Measurements from ENCODE around the gene KRT3.

Gene KRT3

DNA sequence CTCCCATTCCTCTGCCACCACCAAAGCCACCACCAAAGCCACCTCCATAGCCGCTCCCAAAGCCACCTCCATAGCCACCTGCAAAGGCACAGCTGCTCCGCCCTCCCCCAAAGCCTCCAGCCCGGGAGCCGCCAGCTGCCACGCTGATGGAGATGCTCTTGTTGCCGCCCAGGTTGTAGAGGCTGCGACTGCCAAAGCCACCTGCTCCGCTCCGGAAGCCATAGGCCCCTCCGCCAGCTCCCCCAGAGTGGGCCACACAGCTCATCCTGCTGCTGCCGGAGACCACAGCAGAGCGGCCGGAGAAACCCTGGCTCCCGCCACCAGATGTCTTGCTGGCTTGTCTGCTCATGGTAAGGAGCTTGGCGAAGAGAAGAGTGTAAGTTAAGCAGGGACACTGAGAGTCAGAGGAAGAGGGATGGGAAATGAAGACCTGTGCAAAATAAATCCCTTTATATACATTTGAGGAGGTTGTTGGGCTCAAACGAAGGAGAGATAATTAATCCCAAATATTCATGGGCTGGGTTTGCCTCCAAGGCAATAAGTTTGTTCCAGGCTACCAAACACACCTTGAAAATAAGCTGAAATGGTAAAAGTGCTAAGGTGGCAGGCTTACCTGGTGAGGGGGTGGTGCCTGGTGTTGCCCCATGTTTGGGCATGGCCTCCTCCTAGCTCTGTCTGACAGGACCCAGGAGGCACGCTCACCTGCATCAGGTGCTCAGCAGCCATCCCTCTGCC, at the start of gene KRT3:
Gene KRT3 (minus strand): TSS at position 424 of the 735 bp plus-strand sequence. CDS start 75 bp downstream, at position 349.
- no peak for DNase-seq

DNA sequence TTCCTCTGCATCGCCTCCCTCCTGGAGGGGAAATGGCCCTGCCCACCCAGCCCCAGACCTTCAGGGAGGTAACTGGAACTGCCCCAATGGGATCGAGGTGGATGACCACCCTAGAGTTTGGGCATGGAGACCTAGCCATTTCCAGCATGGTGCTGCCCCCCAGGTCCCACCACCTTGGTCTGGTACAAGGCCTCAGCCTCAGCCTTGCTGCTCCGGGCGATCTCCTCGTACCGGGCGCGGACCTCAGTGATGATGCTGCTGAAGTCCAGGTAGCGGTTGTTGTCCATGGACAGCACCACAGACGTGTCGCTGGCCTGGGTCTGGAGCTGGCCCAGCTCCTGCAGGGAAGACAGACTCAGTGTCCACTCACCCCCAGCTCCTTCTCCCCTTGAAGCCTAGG, 48.5 kb upstream of the KRT3 start:
- DNase-seq, result no peak

DNA sequence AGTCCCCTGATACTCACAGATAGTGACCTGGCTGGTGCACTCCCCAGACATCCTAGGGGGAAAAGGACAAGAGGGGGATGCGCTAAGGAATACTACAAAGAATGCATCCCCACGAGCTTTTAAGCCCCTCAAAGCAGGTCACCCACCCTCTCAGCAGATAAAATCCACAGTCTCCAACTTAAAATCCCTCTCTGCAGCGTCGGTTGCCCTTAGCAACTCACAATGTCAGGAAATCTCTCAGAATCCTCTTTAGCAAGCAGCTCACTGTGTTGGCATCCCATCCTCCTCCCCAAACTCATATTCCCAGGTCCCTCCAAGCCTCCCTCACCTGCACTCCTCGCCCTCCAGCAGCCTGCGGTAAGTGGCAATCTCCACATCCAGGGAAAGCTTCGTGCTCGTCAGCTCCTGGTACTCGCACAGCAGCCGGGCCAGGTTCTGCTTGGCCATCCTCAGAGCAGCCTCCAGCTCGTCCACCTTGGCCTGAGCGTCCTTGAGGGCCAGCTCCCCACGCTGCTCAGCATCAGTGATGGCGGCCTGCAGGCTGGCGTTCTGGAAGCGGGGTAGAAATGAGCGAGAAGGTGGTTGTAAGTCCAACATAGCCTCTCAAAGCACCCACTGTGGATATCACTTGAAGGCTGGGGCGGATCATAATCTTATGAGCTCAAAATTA, 43.7 kb upstream of the KRT3 start:
- no peak for DNase-seq

DNA sequence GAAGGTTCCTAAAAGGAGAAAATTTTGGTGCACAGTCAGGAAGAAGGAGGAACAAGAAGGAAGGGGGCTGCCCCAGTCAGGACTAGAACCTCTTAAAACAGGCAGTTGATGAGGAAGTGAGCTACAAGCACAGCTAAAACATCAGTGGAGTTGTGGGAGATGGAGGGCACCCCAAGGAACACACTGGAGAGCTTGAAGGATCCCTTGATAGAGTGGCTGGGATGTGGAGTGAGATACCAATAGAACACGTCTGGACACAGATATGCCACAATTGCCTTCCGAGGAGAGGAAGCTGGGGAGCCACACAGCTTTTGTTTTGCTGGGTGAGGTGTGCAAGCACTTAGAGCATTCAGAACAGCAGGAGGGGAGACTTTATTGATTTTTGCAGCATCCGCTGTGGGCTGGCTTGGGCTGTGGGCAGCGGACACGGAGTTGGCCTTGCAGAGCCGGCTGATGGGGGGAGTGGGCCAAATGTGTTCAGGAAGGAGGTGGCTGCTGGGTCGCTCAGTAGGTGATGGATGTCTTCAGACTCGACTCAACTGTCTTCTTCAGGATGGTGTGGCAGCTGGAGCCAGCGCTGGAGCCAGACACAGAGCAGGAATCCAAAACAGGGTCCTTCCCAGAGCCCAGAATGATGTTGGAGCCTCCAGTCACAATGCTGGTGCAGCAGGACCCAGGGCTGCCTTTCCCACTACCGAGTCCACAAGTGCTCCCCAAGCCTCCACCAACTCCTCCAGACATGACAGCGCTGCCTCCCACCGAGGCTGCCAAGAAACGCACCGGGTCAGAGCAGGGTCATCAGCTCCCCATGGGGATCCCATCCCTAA, 42.9 kb upstream of the KRT3 start:
- DNase-seq, result no peak

DNA sequence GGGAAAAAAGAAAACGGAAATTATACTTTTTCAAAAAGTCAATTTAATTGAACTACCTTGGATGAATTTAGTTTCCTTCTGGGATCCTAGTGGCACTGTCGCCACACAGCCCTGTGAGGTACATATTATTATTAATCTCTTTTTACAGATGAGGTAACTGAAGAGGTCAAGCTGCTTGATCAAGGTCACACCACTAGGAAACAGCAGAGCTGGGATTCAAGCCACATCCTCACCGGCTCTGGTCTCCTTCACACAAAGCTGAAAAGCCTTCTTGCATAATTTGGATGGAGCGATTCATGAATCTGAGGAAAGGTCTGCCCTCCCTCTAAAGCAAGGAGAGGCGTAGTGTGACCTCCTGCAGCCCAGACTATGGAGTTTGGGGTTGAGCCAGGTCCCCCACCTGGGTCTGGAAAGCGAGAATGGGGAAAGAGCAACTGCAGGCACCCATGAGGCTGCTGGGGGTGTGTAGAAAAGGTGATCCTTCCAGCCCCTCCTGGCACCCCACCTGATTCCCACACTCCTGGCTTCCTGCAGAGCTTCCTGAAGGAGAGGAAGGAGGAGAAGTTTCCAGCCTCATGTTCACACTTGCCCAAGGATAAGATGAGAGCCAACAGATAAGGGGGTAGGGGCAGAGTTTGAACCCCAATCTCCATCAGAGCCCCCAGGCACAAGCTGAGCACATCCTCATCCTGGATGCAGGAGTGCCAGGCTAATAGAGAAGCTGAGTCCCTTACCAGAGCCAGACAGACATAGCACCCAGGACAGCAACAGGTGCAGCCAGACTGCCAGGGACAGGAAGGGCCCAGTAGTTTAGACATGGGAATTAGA, 42.1 kb upstream of the KRT3 start:
- no peak for DNase-seq

DNA sequence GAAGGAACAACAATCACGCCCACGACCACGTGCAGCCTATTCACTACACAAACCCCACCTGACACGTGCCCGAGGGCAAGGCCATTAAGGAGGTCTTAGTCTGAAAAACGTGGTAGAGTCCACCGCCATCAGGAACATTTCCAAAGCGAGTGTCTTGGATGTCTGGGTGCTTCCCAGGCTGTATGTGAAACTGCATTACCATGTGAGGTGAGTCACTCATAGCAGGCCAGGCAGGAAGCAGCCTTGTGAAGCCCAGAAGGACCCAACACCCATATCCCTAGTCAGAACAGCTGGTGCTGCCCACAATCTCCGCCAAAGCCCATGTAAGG, 41.5 kb upstream of the KRT3 start:
- no peak for DNase-seq

DNA sequence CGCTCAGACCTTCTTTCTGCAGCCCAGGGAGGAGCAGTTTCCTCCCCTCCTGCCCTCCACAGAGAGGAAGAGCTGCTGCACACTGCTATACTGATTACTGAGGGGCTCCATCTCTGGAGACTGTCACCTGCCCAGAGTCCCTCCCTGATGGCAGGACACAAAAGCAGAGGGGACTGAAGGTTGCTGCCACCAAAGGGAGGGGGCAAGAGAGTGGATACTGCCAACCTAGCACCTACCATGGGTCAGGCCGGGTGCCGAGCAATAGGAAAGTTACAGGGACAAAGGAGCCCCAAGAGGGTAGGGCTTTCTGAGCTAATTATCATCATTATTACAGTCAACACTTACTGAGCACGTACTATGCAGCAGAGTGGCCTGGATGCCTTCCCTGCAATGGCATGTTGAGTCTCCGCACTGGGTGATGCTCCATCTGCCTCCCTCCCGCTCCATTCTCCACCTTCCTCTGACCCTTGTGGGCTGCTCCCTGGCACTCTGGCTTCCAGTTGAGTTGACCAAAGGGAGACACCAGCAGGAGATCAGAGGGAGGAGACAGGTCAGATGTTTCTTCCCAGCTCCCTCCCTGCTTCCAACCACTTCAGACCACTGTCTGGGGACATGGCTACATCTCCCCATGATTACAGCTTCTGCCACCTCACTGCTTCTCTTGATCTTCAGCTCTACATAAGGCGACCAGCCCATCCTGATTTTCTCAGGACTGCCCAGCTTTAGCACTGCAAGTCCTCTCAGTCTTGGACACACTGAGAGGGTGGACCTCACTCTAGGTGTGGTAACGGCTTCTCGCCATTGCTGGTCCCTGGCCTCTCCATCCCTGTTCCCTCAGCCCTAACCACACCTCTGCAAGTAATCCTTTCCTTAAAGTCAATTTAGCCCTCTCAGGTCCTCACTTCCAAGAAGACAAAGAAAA, 40.8 kb upstream of the KRT3 start:
- DNase-seq, result no peak

DNA sequence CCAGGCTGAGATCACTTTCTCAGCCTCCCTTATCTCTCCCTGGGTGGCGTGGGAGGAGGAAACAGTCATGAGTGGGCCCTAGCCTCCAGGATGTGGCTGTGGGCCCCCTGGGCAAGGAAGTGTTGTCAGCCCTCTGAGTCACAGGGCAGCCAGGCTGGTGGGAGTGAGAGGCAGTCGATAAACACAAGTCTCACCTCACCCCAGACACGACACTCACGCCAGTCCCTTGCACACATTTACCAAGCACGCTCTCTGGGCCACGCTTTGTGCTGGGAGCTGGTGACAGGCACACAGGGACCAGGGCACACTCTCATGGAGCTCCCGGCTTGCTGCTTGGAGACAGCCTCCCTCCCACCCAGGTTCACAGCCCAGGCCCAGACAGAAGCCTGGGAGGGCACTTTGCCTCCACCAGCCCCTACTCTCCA, 40.1 kb upstream of the KRT3 start:
- DNase-seq, result peak; percentile 14

DNA sequence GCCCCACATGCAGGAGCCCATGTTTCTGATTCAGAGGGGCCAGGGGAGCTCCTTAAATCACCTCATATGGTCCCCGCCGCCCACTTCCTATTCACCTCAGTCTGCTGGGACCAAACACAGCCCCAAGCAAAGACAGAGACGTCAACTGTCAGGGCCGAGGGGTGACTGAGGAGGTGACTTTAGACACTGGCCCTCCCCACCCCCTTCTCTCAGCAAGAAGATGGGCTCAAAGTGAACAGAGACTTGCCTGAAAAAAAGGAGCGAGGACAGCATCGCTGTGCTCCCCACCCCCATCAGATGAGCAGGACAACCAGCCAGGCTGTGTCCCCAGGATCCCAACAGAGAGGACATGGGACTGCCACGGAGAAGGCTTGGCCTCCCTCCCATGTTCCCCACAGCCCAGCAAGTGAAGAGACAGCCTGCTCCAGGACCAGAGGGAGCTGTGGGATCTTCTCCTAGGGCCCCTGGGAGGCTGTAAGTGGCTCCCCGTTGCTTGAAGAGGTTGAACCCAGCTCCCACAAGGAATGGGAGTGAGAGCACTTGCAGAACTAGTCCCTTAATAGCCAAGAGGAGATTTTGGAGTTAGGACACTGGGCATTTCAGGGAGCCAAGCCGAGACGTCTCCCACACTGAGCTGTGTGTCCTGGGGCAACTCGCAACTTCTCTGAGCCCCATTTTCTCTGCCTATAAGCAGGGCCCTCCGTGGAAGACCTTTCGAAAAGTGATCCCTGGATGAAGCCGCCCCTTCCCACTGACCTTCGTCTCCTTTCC, 39.5 kb upstream of the KRT3 start:
- DNase-seq, result no peak

DNA sequence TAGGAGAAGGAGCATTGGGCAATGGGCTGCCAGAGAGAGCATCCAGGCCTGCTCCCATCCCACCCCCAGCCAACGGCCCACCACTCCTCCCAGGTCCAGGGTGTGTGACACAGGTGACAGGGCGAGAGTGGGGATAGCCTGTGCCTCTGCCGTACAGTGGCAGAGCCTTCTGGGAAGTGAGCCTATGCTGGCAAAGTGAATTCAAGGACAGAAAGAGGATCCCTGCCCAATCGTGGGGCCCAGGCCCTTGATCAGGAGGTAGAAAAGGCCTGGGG, 38.7 kb upstream of the KRT3 start:
- no peak for DNase-seq

DNA sequence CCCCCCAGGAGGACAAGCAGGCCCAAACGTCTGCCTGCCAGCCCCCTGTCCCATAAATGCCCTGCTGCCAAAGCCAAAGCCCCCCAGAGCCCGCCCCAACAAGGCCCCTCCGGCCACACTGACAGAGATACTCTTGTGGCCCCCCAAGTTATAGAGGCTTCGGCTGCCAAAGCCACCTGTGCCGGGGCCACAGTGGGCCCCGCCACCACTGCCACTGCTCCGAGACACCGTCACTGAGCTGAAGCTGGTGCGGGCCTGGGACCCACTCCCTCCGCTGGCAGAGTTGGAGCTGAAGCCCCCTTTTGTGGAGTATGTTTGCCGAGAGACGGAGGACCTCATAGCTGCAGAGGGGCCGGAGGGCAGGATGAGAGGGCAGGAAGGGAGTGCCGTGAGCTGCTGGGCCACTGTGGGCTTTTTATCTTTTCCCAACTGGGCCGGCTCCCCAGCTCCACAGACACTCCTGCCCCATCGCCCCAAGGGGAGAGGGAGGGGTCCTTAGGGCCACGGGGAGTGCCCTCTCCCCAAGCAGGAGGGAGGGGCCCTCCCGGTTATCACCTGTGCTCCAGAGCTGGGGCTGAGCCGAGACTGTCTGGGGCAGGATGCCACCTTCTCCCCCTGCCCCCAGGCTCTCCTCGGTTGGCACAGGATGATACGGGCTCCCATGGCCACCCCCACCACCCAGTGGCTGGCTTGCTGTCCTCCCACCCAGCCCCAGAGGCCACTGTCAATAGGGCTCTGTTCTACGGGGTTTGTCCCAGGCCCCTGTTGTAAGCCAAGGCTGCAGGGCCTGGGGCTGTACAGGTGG, 38.2 kb upstream of the KRT3 start, which contains the start of gene KRT79:
Gene KRT79 (minus strand): TSS at position 390 of the 805 bp plus-strand sequence. CDS start 51 bp downstream, at position 339.
- no peak for DNase-seq

DNA sequence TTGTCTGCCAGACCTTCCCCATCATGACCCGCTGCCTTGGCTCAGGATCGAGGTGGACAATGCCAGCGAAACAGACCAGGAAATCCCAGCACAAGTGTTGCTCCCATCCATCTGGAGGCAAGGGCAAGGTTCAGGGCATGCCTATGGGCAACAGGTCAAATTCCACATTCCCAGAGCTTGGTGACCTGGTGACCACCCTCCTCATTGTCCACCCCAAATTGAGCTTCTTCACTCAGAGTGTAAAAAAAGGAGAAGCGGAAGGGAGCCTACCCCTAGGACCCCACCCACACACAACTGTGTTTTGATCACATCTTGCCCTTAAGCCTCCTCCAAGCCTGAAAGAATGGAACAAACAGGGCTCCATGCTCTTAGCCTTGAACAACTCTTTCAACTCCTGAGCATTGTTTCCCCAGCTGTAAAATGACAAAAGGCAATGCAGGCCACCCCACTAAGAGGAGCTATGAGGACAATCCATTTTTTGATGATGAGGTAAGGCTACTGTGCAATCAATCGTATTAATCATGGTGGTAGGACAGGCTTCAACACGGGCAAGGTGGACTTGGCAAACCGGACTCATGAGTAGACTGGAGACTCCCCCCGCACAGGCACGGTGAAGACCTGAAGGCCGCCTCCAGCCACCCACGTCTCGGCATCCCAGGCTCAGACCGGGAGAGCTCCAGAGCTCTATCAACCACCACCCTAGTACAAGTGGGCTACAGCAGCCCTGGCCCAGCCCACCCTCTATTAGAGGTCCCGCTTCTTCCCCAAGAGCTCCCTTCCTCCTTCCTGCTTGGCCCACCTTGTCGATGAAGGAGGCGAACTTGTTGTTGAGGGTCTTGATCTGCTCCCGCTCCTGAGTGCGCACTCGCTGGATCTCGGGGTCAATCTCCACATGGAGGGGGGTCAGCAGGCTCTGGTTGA, 37.3 kb upstream of the KRT3 start:
- no peak for DNase-seq

DNA sequence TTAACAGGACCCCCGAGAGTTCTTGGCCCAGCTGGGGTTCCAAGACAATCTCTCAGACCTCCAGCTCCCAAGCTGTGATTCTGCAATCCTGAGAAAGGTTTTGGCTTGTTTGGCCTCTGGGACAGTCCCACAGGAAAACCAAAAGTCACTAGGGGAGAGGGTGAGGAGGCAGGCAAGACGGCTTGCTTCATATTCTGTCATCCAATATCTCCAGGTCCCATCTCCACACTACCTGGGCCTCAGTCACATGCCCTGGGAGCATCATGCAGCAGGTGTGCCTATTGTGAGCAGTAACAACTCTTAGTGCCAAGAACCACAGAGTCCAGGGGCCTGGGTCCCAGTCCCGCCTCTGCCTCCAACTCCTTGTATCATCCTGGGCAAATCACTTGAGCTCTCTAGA, 36.5 kb upstream of the KRT3 start:
- DNase-seq, result no peak

DNA sequence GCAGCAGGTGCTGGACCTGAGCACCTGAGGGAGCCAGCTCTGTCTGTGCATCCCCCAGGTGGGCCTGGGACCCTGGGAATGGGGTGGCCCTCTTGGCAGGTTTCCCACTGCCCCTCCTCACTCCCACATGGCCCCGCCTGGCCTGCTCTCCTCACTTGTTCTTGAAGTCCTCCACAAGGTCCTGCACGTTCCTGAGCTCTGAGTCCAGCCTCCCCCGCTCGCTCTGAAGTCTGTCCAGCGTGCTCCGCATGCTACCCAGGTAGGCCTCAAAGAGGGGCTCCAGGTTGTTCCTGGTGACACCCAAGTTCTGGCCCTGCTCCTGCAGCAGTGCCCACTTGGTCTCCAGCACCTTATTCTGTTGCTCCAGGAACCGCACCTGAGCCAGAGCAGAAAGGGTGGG, 35.3 kb upstream of the KRT3 start:
- DNase-seq, result no peak

DNA sequence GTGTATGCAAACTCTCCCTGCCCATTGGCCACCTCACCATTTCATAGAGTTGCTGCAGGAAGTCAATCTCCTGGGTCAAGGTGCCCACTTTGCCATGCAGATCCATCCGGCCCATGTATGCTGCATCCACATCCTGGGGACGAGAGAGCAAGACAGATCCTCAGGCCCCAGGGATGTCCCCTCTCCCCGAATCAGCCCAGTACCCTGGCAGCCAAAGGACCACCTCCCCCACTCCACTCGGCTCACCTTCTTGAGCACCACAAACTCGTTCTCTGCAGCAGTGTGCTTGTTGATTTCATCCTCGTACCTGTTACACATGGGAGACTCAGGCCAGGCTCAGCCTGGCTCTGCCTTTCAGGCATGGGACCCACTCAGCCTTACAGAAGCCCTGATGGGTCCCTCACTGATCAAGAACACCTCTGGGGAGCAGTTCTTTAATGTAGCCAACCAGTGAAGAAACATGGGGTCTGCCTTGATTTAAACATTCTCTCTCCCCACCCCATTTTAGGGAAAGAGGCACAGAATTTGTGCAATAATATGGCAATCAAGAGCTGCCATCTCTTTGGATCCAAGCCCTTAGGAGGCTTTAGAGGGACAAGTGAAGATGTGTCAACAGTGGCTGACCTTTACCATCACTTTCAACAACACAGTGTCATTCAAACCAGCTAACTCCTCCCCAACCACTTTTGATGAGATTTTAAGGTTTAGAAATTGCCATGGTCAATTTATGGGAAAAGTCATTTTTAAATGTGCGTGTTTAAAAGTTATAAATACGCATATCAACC, 34.3 kb upstream of the KRT3 start:
- no peak for DNase-seq

DNA sequence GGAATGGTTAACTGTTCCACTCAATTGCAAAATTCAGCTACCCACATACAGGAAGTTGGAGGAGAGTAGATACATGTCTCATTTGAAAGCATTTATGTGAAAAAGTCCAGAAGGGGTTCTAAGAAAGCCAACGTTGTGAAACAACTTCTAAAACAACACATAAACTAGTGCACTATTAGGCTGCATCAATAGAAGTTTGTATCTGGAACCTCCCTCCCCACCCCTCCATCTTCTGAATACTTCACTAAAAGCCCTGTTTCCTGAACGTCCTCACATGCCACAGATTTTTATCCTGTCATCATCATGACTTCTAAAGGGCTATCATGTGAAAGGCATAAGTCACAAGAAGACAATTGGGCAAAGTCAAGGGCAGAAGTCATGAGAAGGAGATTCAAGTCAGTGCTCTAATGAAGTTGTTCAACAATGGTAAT, 32.7 kb upstream of the KRT3 start:
- no peak for DNase-seq

DNA sequence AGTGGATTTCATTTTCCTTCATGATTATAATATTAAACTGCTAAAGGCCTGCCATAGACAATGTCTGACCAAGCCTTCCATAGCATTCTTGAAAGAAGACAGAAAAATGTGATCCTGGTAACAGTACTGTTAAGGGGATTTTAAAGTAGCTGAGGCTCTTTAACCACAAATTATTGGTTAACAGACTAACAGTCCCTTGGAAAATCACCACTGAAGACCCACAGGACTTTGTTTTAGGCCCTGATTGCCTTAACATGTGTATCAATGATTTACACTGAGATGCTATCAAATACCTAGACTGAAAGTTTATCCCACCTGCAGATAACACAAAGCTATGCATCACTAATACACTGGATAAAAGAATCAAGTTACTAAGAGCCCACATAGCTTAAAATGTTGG, 32.2 kb upstream of the KRT3 start:
- DNase-seq, result no peak

DNA sequence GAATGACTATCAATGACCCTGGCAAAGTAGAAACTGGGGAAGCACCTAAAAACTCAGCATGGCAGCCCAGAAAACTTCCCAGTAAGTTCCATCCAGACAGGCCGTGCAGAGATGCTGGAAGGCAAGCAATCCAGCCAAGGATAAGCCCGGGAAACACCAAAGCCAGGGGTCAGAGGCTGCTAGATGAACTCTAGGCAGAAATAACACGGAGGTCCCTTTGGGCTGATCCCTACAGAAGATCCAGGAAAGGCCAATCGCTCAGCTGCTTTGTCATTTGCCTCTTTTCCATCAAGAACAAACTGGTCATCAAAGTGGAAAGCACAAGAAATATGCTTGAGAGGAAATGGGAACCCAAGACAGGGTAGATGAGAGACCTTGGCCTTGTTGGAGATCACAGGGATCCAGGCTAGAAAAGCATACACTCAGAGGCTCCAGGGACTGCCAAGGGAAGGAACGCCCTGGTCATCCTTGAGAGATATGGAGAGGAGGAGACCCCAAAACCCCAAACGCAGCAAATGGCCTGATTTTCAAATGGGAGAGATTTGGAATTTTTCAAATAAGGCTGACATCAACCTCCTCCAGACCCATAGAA, 31.7 kb upstream of the KRT3 start:
- DNase-seq, result no peak
